ENCODE measurements around the gene GALT. TPM values are rescaled to one million over a fixed set of nuclear protein-coding genes. Genes with fewer than 3 reads are reported as not detected.

GALT gene
- total RNA-seq, 4 donors from 2014 or later = 22.9 to 41.1 (median 30.2) TPM

GRCh38 chr9:34650816-34651215 is 4.3 kb downstream of the GALT start:
- no peak for TF ChIP-seq CTCF (IDR thresholded peaks at IDR 0.05; ENCODE audit: low read depth)

GRCh38 chr9:34651321-34651720 is 4.8 kb downstream of the GALT start:
- TF ChIP-seq CTCF (IDR thresholded peaks at IDR 0.05; ENCODE audit: low read depth) = no peak

- TF ChIP-seq CTCF (IDR thresholded peaks at IDR 0.05; ENCODE audit: low read depth) = no peak
These were observed 5.6 kb downstream of the GALT start, which contains the start of gene IL11RA for GRCh38 chr9:34651876-34652601. Gene IL11RA (plus strand): TSS chr9:34652185. CDS start chr9:34655218, 3,033 bp downstream.

- no peak for TF ChIP-seq CTCF (IDR thresholded peaks at IDR 0.05; ENCODE audit: low read depth)
These were observed 6.1 kb downstream of the GALT start for GRCh38 chr9:34652602-34653000.

- no peak for TF ChIP-seq CTCF (IDR thresholded peaks at IDR 0.05; ENCODE audit: low read depth)
These were observed 6.9 kb downstream of the GALT start for GRCh38 chr9:34653151-34654072.

- no peak for TF ChIP-seq CTCF (IDR thresholded peaks at IDR 0.05; ENCODE audit: low read depth)
These were observed 8.0 kb downstream of the GALT start for GRCh38 chr9:34654323-34655051.
